ELF-1 (cell line): ENCODE measurements around the gene IMPG1.
A peak's percentile ranks its signal among the peaks of the same experiment; 100 is the strongest.
"Not testable (repeated sequence)": the region's sequence is repeated elsewhere in the genome, so short reads cannot be mapped to it uniquely, and the experiment has no call there.

ENCODE experiments used
- DNase-seq: peaks from one replicate; pipeline ENCODE4 v3.0.0-alpha.2; 2016; ENCODE audit warnings: low read depth, low spot score

The IMPG1 gene

DNA sequence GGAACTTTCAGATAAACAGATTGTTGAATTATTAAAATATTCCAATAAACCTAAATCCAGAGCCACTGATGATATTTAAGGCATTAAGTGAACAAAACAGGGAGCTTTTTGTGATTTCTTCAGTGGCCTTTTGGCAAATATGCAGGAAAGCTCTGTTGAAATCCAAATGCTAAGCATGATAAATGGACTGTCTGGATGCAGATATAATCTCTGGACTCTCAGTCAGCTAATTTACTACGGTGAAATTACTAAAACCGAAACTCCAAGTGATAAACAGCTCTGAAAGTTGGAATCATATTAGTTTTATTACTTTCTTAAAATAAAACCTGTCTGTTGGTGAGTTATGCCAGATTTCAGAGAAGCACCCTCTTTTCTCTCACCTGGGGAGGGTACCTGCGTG lies 120.3 kb downstream of the IMPG1 start:
- DNase-seq = no peak

DNA sequence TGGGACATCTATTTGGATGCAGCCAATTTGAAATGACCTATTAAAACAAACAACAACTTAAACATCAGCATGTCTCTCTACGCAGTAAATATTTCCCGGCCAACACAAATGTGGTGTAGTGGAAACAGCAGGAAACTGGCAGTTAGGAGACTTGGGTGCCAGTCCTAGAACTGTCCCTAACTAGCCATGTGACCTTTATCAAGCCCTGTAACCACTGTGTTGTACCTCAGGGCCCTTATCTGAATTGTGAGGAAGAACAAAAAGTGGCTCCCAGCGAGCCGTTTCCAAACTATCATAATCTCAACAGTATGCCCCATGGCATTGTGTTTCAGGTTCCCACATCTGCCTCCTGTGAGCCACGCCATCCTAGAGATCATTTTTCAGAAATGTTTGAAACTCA lies 124.5 kb downstream of the IMPG1 start:
- no peak for DNase-seq

DNA sequence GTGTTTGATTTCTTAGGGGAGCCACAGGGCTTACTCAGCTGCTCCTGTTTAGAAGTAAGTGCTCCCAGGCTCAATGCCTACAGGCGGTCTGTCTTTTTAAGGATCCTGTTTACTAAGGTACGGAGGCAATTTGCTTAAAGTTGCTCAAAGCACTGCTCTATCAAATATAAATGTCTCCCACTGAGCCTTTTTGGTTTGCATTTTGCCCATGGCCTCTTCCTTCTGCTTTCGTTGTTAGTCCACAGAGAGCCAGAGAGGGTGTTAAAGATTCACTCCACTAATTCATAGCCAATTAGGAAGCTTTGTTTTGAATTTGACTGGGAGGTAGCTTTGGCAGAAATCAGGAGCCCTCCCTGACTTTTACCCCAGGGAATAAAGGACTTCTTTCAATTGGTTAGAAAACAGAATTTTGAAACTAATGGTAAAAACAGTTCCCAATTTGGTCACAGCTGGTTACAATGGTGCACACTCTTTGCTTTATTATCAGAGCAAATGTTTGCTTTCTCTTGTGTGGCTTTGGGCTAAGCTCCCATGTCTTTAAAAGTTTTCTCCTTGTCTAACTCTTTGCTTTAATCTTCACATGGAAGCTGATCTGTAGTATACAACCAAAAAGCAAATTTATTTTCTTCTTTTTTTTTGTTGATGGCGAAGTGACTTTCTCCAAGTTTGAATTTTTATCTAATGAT lies 126.2 kb downstream of the IMPG1 start:
- peak; percentile 82 for DNase-seq

DNA sequence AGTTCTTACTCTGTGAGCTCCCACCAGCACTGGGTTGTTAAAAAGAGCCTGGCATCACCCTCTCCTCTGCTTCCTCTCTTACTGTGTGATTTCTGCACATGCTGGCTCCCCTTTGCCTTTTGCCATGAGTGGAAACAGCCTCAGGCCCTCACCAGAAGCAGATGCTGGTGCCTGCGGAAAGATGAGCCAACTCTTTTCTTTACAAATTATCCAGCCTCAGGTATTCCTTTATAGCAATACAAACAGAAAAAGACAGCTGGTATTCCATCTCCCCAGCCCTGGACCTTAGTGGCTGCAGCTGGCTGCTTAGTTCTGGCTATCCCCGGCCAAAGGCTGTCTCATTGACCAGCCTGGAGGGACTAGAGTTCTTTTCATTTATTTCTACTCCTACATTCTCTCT lies 129.1 kb downstream of the IMPG1 start:
- no peak for DNase-seq

DNA sequence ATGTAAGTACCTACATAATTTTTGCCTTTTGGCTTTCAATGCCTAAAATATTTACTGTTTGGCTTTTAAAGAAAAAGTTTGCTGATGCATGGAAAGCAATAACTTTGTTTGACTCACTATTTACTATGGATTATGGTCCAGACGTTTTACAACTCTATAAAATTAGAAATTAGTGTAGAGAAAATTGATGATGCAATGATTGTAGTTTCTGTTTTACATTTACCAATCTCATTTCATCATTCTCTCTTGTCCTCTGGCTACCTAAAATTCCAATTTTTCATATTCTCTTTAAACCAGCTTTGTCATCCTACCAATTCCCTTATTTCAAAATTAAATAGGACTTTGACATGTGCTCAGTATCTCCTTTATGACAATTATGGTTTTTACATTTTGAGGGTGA lies 131.0 kb downstream of the IMPG1 start:
- no peak for DNase-seq

DNA sequence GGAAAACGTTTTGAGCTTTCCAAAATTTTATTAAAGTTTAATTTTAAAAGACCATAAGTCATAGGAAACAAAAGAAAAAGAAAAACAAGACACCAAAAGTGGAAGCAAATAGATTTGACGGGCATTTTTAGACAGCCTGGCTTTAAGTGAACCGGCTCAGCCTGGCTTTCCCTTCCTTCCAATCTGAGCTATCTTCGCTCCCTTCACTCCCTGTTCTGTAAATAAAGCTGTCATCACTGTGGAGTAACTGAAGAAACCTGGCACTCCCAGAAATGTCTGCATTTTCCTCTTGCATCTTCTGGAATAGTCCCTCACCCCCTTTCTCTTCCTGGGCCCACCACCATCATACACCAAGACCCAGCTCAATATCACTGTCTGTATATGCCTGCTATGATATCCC lies 131.9 kb downstream of the IMPG1 start:
- DNase-seq = no peak

DNA sequence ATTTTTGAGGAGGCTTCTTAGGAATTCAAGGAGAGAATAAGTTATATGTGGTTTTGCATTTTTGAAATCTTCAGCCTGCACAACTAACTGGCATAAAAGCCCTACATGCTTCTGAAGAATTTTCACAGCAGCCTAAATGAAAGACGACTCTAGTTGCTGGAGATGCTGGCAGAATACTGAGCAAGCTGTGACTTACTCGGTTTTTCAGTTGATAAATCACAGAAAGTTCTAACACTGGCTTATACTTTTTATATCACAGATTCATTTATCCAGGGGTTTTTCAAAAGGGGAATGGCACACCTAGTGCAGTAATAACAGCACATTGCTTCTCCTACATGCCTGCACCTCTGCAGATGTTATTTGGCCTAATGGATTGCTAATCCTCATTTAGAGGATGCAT lies 134.6 kb downstream of the IMPG1 start:
- no peak for DNase-seq

DNA sequence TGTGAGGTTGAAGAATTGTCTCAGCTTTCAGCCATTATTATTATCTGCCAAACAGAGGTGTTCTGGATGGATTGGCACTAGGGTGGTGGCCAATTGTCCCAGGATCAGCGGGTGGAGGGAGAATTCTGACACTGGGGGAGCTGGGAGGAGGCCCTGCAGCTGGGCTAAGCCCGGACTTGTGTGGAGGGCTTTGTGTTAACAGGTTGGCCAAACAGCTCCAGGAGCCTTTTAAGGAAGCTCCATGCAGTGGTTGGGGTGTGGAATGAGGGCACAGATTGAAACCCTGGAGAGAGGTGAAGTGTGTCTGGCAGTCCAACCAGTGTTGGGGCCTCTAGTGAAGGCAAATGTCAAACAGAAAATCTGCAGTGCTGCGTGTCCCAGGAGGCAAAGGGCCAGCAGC lies 135.8 kb downstream of the IMPG1 start:
- DNase-seq = no peak

DNA sequence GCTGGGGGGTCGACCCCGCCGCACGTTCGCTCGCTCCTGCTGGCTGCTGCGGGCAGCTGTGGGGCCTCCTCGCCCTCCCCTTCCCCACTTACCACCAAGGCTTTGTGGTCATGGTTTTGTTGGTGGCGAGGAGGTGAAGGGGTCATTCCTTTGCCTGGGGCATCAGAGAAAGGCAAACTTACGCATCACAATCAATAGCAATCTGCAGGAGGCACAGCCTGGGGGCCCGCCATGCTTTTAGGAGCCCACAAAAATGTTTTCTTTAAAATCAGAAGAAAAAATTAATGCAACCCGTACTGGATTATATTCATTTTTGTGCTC lies 137.0 kb downstream of the IMPG1 start:
- DNase-seq = peak; percentile 90

DNA sequence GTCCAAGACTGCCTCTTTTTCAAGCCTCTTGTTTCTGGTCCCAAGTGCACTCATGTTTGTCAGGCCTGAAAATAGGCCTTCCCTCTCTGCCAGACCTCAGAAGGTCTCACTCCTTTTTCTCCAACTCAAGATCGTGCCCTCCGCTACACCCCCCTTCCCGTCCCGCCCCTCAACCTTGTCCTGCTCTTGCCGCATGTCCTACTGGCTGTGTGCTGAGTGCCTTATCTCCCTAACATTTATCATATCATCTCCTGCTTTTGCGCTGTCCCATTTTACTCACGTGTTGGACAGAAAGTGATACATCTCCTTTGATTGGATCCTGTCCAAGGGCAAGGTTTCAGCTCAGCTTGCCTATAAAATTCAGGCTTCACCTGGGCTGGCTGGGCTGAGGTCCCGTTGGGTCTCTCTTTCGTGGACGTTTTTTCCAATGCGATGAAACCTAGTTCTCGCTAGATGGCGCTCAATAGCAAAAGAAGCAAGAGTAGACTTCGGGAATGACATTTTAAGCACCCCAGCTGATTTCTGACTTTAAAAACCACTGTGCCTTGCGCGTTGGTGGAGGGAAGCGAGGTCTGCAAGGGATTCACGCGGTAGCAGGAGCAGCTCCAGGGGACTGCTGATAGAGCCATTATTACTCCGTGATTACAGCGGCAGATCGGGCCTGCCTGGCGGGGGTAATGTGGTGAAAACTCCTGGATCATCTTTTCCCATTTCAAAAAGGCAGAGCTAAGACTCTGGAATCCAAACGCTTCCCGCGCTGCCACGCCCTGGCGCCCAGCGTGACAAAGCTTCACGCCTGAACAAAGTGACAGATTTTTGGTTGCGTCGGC lies 137.6 kb downstream of the IMPG1 start:
- peak; percentile 93 for DNase-seq

DNA sequence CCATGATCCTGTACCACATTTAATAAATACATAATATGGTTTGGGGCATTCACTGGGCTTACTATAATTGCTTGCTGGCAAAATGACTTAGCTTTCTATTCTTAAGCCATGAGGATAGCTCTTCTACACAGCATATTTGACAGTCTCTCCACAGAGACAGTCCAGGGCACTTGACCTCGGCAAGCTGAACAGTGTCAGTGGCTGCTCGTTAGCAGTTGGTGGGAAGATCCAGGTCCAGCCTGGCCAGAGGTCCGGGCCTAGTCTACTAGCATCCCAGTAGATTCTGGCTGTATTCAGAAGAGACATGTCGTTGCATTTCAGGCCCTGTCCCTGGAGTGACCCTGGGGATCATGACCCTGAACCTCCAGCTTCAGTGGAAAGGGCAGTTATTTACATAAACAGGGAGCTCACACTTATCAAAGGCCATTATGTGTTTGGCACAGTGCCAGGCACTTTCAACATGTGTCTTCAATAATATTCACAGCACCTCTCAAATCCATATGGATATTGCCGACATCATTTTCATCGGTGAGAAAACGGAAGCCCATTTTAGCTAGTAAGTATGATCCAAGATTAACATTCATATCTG lies 139.0 kb downstream of the IMPG1 start:
- no peak for DNase-seq

DNA sequence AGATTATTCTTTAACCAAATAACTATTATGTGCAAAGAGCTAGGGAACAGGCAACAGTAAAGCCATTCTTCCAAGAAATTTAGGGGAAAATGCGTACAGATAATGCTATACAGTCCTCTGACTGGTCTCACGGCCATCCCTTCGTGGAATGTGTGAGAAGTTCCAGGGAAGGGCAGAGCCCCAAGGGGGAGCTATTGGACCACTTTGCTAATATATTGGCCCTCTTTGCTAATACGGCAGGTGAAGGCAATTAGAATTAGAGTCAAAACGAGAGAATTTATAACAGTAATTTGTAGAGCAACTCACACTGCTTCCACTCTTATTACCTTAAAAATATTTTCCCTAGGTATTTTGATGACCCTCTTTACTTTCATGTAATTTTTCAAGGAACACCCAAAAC lies 140.4 kb downstream of the IMPG1 start:
- peak; percentile 63 for DNase-seq

DNA sequence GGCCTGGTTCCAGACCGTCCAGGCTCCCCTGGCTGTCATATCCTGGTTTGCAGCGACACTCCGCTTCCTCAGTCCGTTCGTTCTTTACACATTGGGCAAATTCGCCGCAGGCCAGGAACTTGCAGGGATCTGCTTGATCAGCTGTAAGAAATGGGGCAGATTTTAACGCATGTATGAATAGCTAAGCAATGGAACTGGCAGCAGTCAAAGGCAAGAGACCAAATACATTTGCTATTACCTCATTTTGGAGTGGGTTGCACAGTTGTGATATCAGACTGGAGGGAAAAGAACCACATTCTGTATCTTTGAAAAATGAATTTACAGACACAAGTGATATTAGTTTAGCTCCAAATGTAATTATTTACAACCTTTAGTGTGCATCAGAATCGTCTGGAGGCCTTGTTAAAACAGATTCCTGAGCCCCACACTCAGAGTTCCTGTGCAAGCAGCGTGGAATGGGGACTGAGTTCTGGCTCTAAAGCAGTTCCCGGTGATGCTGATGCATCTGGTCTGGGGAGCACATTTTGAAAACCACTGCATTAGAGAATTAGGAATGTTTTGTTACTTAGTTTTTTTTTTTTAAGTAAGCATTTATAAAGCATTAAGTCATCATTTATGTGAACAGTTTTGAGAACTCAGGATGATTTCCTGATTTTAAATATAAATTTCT lies 141.3 kb downstream of the IMPG1 start:
- no peak for DNase-seq

DNA sequence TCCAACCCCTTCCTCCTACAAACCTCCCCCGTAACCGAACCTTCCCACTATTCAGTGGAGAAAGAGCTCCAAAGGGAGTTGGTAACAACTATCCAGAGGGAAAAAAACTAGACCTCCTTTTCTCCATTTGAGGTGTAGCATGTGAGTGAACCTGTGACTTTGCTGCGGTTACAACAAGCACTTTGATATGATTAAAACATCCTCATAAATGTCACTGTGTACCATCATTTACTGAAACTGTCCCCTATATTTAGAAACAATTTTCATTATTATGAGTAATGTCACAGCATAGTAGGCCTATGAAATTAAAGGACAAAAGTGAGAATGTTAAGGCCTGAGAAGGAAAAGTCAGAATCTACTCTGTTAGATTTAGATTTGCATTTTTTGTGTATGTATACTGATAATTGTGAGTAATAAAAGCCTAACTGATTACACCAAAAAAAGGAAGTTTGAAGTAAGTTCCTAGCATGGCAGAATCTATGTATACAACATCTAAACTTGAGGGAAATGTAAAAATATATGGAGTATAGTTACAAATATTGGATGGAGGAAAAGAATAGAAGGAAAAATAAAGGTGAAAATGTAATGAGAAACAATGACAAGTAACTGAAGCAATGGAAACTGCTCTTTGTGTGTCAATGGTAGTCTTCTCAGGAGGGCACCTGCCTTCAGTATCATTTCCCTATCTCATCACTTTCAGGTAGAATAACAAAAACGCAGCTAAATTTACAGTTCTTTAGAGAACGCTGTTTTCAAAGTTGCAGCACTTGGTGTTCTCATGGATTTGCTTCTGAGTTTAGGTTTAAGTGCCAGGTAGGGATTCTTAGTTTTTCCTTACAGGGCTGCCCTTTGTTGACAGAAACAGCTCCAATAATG lies 145.9 kb downstream of the IMPG1 start:
- no peak for DNase-seq

DNA sequence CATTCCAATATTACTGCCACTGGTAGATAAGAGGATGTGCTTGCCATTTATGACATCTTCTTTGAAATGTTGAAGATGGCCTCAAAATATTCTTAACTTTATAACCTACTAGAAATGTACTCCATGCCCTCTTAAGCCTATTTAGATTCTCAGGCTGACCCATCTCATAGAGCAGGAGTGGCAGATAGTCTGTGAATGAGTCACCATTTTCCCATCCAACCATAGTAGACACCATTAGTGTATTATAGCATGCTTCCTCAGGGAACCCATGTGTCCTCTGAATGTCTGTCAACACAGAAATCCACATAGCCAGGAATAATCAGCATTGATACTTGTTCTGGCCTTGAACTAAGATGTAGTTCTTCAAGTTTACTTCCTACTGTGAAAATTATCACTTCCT lies 150.2 kb downstream of the IMPG1 start:
- no peak for DNase-seq

DNA sequence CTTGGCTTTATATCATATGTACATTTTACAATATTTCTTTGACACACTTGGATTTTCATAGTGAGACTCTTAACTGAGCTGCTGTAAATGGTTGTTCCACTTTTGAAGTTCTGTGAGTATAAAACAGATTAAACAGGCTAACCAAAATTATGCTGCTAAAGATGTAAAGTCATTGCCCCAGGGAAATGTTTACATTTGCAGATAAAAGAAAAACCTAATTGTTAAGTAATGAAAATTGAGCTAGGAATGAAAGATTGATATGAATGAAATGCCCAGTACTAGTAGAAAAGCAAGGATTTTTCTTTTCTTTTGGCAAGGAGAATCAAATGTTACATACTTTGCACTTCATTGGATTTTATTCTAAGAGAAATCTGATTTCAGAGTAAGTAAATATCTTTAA lies 159.4 kb downstream of the IMPG1 start:
- no peak for DNase-seq

DNA sequence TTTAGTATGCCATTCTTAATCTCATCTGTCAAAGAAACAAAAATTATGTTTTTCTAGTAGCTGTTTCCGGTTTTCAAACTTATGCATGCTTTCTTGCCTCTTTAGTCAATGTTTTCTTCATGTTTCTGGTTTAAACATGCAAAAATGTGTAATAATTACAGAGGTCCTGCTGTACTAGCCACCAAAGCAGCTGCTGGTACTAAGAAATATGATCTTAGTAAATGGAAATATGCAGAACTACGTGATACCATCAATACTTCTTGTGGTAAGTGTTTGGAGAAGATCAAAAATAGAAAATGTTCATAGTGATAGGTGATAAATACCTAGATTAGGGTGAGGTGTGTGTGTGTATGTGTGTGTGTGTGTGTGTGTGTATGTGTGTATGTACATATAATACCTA lies 165.0 kb downstream of the IMPG1 start:
- DNase-seq = no peak

DNA sequence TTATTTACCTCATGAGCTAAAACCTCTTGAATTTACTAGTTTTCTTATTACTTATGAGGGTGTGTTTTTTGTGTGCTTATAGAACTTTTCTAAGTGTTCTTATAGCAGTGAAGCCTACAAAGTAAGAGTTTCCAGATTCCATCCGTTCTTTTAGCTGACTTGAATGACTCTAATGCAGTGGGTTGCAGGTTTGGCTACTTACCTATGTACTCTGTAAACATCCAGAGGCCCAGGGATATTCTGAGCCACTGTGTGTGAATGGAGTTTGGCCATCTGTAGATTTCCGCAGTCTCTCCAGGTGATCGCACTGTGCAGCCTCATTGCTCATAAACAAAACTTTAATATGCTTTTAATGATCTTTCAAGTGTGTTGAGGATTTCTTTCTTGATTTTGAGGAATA lies 165.6 kb downstream of the IMPG1 start:
- DNase-seq = no peak

DNA sequence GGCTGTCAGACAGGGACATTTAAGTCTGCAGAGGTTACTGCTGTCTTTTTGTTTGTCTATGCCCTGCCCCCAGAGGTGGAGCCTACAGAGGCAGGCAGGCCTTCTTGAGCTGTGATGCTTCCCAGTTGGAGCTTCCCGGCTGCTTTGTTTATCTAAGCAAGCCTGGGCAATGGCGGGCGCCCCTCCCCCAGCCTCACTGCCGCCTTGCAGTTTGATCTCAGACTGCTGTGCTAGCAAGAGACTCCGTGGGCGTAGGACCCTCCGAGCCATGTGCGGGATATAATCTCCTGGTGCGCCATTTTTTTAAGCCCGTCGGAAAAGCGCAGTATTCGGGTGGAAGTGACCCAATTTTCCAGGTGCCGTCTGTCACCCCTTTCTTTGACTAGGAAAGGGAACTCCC lies 167.3 kb downstream of the IMPG1 start:
- peak; percentile 24 for DNase-seq

DNA sequence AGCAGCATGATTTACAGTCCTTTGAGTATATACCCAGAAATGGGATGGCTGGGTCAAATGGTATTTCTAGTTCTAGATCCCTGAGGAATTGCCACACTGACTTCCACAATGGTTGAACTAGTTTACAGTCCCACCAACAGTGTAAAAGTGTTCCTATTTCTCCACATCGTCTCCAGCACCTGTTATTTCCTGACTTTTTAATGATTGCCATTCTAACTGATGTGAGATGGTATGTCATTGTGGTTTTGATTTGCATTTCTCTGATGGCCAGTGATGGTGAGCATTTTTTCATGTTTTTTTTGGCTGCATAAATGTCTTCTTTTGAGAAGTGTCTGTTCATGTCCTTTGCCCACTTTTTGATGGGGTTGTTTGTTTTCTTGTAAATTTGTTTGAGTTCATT lies 172.2 kb downstream of the IMPG1 start:
- DNase-seq = not testable (repeated sequence)

DNA sequence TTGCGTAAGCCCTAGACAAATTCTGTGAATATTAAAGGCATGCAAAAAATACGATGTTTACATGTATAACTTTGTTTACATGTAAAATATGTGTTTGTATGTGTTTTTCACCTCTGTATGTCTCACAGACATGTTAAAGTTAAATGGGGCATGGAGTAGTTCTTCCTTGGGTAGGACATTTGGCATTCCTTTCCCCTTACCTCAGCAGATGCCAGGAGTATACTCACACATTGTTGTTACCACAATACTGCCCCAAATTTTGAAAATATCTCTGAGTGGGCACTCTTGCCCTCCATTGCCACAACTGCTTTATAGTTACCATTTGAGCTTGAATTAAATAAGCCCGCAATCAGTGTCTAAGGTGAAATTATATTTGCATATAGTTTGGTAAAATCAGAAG lies 175.9 kb downstream of the IMPG1 start:
- DNase-seq = no peak

DNA sequence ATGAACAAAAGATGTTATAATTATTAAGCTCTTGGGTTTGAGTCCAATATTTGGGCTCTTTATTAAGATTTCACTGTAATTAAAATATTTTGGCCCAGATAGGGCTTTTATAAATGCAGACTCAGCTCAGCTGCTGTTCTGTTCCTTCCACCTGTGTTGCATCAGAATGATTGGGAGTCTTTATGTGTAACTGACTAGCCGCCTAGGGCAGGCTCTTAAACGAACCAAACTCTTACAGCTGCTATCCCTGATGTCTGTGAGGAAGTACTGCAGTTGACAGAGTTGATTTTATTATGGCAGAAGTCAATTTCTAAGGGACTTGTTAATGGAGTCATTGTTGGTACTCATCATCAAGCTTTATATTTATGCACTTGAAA lies 178.7 kb downstream of the IMPG1 start:
- DNase-seq = no peak
